Activated effector memory CD4-positive, alpha-beta T cell treated with Interleukin-2 at 50 U/mL for 16 hours (primary cell): ENCODE results near the gene SLC51B.
"Not testable (repeated sequence)": the region's sequence is repeated elsewhere in the genome, so short reads cannot be mapped to it uniquely, and the experiment has no call there.

Source experiments
- DNase-seq: peaks from one replicate; pipeline ENCODE4 v3.0.0-alpha.2; 2020

Gene SLC51B

DNA sequence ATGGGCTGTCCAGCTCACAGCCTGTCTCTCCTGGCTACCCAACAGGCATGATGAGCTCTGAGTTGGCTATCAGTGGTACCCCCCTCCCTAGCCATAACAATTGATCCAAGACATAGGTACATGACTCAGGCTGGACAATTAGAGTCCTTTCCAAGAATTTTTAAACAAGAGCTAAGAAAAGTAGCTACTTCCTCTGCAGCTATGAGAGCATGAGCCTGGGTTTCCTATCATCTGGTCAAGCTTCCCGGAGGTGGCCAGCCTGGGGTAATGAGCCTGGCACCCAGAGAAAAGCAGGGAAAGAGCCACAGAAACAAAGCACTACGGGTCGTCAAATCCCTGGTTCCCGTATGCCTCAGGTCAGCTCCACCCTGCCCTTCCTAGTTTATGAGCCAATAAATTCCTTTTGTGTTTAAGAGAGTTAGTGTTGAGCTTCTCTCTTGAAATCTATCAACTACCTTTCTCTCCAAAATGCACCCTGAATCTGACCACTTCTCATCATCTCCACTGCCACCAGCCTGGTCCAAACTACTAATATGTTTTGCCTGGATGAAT lies 2.3 kb upstream of the SLC51B start:
- DNase-seq, result no peak

- DNase-seq, result not testable (repeated sequence)
These were observed 969 bp upstream of the SLC51B start for GRCh38 chr15:65044218-65044617.

DNA sequence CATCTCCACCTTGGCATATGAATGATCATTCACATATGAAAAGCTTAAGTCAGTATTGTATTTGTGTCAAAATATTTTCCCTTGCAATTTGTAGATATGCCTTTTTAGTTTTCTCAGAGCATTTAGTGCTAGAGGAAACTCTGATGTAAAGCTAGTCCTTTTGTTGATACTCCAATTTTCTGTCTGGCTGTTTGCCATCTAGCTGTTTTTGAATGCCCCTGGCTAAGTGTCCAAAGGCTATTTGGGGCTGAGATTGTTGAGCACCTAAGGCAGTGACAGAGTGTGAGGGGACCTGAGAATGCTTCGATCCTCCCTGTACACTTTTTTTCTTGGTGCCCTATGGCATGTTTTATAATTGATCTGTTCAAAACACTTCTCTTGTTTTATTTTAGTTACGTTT lies 3.1 kb downstream of the SLC51B start:
- no peak for DNase-seq

DNA sequence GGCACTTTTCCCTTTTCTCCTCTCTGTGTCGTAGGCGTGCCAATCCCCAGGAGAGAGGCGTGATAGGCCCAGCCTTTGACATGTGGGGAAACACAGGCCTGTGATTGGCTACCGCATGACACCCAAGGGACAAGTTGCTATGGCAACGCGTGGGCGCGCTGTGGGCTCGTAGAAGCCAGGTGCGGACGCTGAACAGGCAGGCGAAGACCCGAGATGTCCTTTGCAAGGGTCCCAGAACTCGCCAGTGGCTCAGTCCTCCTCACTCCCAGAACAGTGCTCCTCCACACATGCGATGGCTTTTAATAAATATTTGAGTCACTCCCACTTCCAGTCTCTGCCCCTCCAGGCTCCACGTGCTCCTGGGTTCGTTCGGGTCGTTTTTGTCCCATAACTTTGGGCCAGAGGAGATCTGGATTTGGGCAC lies 4.2 kb downstream of the SLC51B start:
- DNase-seq, result peak; percentile 68

DNA sequence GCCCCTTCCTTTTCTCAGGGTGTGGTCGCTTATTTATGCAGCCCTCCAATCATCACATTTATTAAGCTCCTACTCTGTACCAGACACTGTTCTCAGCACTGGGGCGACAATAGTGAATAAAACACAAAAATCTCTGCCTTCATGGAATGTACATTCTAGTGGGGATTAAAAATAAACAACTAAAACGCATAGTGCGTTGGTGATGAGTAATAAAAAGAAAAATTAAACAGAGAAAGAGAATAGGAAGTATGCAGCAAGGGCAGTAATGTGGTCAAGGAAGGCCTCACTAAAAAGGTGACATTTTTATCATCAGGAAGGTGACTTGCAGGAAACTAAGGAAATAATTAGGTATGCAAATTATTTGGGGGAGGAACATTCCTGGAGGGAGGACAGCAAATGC lies 5.1 kb downstream of the SLC51B start:
- no peak for DNase-seq

- no peak for DNase-seq
These were observed 6.1 kb downstream of the SLC51B start for GRCh38 chr15:65051266-65051665.

GRCh38 chr15:65052956-65053355 lies 7.8 kb downstream of the SLC51B start:
- no peak for DNase-seq

GRCh38 chr15:65054333-65055200 lies 9.4 kb downstream of the SLC51B start:
- DNase-seq, result peak; percentile 25

DNA sequence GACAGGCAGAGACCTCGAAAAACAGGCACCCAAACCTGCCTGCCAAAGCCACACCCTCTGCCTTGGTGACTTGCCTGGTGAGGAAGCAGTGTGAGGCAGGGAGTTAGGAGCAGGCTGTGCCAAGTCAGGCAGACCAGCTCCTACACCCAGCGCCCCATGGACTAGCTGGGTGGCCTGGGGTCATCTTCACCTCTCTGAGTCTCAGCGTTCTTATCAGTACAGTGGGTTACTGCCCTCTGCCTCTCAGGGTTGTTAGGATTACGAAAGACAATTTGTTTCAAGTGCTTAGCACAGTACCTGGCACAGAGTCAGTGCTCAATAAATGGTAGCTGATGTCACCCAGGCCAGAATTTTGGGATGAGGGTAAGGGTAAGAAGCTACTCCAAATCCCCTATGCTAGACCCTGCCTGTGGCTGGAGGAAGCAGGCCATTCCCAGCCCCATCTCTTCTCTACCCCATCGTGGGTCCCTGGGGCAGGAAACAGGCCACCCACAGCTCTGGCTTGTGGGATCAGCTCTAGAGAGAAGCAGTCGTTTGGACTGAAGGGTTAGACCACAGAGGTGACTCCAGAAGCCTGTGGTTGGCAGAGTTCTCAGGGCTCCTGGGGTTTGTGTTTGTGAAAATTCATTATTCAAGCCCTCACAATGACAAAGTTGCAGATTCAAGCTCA lies 10.1 kb downstream of the SLC51B start:
- no peak for DNase-seq

- no peak for DNase-seq
These were observed 10.9 kb downstream of the SLC51B start for GRCh38 chr15:65056106-65056505.

GRCh38 chr15:65056868-65057548 lies 11.8 kb downstream of the SLC51B start:
- no peak for DNase-seq

- DNase-seq, result no peak
These were observed 12.4 kb downstream of the SLC51B start for GRCh38 chr15:65057549-65057940.

- DNase-seq, result no peak
These were observed 13.5 kb downstream of the SLC51B start for GRCh38 chr15:65058394-65059368.

GRCh38 chr15:65059369-65059750 lies 14.2 kb downstream of the SLC51B start:
- DNase-seq, result no peak

GRCh38 chr15:65059931-65060596 lies 14.9 kb downstream of the SLC51B start:
- no peak for DNase-seq

- DNase-seq, result no peak
These were observed 15.6 kb downstream of the SLC51B start for GRCh38 chr15:65060641-65061397.

- DNase-seq, result no peak
These were observed 16.9 kb downstream of the SLC51B start for GRCh38 chr15:65062061-65062460.

- no peak for DNase-seq
These were observed 17.5 kb downstream of the SLC51B start for GRCh38 chr15:65062726-65063125.

DNA sequence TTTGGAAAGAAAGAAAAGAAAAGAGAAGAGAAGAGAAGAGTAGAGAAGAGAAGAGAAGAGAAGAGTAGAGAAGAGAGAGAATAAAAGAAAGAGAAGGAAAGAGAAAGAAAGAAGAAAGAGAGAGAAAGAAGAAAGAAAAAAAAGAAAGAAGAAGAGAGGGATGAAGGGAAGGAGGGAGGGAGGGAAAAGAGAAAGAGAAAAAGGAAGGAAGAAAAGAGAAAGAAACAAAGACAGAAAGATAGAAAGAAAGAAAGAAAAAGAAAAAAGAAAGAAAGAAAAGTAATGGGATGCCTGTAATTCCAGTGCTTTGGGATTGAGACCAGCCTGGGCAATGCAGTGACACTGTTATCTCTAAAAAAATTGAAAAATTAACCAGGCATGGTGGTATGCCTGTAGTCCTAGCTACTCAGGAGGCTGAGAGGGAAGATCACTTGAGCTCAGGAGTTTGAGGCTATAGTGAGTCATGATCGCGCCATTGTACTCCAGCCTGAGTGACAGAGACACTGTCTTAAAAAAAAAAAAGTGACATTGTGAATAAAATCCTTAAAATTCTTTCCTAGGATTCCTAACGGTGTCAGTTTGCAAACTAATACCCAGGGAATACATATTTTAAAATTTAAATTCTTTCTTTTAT lies 20.9 kb downstream of the SLC51B start:
- DNase-seq, result no peak

DNA sequence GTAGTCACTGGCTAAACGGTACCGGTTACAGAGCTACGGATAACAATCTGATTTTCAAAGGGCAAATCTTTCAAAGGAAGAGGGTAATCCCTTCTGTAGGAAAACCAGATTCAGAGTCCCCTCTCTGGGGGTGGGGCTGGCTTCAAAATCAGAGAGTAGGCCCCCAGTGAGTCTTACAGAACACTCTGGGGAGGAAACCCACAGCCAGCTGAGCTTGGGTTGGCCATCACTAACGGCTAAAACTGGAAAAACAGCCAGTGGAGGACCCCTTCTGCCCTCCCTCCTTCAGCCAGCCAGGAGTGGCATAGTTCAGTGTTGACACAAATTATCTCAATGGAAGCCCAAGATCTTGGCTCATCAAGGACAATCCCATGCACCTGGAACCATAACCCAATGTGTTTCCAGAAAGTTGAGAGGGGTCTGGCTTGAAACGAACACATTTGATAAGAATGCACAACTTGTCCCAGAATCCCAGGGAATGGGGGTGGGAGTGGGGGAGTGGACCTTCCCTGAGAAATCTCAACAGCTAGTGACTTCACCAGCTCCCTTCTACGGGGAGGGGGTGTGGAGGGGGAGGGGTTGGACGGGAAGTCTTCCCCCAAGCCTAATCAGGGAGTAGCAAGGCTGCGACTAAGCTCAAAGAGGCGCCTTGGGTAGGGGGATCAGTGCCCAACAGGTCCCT lies 21.6 kb downstream of the SLC51B start:
- no peak for DNase-seq
